NCI-H82 (cell line): Measurements from ENCODE around the gene GKN2.

Experiments used
- DNase-seq: peaks from one replicate; lab custom pipeline; 2025; lab: John Stamatoyannopoulos, UW

GKN2 gene, protein sequence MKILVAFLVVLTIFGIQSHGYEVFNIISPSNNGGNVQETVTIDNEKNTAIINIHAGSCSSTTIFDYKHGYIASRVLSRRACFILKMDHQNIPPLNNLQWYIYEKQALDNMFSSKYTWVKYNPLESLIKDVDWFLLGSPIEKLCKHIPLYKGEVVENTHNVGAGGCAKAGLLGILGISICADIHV

DNA sequence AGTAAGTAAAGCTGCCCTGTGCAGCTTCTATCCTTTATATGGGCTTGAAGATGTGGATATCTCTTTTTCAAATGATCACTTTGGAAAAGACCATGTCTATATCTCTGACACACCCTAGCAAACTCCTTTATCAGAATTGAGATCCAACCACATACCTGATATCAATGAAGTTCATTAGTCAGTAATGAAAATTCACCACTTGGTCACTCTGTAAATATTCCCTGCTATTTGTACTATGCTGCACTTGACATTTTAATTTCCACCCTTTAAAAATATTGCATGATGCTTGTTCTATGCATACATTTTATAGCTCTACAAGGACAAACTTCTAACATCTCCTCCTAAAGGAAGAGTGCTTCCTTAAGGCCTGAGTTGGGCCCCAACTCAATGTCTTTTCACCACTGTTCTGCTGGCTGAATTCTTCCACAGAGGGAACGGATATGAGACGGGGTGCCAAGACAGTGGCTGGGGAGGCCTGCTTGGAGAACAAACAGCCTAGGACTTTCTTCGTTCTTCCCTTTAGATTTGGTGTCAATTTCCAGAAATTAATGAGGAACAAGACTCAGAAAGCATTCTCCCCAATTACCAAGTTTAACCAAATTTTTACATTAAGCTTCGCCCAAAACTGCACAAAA is at the start of gene GKN2:
TSS of gene GKN2 (minus strand) at position 7 of the 635 bp plus-strand sequence. CDS start 32 bp downstream, outside the sequence.
- DNase-seq: no peak

DNA sequence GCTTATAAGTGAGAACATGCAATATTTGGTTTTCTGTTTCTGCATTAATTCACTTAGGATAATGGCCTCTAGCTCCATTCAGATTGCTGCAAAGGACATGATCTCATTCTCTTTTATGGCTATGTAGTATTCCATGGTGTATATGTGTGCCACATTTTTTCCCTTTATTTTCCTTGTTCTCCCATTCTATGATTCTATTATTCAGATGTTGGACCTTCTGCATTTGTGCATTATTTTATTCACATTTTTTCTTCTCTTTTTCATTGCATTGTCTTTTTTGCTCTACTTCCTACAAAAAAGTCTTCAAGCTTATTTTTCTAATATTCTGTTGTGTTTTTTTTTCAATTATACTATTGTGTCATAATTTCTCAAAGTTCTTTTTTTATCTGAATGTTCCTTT is 49.2 kb upstream of the GKN2 start:
- no peak for DNase-seq

DNA sequence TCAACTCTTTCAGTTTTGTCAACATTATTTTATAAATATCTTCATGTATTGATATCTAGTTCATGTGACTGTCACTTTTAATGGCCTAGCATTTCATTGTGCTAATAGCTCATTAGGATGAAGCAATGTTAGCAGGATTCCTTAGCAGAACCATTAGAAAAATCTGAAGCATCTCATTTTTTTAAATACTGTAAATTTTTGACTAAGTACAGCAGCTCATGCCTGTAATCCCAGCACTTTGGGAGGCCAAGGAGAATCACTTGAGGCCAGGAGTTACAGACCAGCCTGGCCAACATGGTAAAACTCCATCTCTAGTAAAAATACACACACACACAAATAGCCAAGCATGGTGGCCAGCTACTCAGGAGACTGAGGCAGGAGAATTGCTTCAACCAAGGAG is 44.7 kb upstream of the GKN2 start:
- DNase-seq: no peak

DNA sequence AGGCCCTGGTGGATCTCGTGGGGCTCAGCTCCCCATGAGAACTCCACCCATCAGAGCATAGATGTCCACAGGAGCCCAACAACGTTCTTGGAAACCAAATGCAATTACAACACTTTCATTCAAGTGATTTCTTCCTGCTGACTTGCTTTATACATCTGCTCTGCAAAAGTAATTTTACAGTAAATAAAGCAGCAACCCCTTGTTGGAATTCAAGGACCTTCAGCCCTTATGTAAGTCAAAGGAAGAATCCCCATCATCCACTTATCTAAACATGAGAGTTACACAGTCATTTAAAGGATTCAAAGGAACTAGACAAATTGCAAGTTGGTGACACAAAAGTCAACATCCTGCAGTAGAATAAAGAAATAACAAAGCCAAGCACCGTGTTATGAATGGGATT is 43.2 kb upstream of the GKN2 start:
- no peak for DNase-seq

DNA sequence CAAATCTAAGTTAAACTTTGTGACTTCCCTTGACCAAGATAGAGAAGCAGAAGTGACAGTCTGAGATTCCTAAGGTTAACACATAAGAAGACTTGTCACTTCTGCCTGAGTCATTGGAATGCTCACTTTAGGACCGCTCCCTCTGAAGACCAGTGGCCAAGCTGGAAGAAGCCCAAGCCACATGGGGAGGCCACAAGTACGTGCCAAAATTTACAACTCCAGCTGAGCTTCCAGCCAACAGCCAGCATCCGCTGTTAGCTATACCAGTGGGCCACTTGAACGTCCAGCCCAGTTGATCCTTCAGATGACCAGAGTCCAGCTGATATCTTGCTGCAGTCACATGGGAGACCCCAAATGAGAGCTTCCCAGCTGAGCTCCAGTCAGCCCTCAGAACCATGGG is 42.2 kb upstream of the GKN2 start:
- DNase-seq: no peak

DNA sequence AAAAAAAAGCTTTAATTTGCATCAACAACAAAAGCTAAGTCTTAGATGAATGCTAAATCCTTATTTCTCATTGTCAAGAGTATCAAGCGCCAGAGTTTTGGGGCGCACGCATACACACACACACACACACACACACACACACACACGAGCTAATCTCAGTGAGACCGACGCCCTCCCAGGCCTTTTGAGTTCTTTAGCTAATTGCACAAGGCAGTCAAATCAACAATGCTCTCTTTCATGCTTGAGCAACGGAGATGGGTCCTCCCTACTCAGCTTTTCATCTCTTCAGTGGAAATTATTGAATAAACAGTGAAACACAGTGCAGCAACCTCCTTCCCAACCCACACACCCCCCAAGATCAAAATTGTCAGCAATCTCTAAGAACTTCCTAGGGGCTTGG is 41.0 kb upstream of the GKN2 start:
- DNase-seq: no peak

DNA sequence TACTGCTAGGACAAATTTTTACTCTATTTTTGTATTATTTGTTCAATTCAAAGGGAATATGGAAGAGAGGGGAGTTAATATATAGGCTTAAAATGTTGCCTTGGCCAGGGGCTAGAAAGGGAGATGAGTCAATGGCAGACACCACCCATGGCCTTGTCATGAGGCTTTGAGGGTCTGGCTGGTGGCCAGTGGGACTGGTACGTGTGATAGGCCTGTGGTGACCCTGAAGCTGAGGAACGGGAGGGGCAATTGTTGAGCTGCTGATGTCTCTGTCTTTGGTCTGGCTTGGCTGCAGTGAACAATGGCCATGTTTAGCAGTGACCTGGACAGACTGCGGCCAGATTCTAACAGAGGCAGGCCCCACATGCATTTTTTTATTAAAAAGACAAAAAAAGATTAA is 40.2 kb upstream of the GKN2 start:
- no peak for DNase-seq

DNA sequence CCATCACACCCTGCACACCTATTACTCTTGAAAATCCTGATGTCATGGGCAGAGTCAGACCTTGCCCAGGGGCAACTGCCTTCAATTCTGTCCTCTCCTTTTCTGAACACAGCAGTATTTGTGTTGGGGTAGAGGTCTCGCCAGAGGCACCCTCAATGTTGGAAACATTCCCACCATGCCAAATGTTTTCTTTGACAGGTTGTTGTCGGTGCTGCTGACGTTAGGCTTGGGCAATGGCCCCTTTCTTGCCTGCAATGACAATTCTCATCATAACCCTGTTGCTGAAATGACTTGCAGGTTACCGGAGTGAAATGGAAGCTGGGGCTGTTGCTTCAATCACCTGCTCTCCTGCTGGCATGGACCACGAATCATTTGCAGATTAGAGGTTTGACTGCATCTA is 39.6 kb upstream of the GKN2 start:
- DNase-seq: no peak

DNA sequence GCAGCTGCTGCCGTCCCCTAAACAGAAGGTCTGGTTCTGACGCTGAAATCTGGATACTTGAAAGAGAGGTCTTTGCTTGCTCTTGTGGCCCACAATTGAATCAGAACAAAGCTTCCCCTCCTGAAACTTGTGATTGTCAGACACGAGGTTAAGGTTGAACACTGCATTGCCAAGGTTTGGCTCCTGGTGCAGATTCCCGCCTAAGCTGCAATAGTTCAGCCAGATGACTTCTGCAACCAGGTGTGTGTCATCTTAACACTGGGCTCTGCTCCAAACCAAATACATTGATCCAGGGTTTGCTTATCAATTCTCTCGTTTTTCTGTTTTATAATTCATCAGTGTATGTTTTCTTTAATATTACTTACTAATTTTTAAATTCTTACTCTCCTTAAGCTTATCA is 36.3 kb upstream of the GKN2 start:
- DNase-seq: no peak

DNA sequence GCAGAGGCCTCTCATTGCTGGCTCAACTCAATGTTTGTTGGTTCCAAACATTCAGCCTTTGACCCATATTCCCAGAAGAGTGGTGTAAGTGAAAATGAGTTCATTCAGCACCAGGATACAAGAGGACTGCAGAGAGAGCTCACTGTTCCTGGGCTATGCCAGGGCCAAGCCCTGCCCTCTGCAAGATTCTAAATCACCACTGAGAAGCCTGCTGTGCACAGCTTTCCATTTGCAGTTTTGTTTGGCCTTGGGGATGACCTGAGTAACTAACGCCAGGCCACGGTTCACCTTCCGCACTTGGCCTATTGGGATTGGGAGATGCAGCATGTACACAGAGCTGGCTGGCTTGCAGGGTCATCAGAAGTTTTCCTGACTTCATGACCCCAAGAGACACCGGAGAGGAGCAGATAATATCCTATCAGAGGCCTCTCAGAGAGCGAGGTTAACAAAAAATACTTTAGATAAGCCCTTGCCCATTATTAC is 34.4 kb upstream of the GKN2 start:
- no peak for DNase-seq

DNA sequence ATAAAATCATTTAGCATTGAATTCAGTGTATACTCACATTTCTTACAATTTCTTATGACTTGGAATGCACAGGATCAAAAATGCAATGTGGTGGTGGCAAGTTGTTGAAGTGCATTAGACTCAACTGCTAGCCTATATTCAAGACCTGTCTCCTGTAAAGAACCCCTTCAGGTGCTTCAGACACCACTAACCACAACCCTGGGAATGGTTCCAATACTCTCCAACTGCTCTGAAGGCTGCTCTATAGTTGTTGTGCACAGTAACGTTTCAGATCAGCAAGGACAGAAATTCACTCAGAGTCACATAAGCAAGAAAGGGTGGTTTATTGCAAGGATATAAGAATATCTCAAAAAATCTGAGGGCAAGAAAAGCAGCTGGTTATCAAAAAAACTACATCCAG is 28.3 kb upstream of the GKN2 start:
- DNase-seq: no peak

DNA sequence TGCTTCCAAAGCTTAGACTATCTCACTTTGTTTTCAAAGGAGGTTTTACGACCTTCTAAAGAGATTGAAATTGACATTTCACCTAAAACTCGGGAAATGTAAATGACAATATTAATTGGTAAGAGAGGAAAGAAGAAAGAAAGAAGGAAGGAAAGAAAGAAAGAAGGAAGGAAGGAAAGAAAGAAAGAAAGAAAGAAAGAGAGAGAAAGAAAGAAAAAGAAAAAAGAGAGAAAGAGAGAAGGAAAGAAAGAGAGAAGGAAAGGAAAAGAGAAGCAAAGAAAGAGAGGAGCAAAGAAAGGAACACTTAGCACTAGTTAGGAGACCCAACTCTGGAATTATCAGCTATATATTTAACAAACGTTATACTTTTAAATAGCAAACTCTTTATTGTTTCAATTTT is 25.4 kb upstream of the GKN2 start:
- no peak for DNase-seq

DNA sequence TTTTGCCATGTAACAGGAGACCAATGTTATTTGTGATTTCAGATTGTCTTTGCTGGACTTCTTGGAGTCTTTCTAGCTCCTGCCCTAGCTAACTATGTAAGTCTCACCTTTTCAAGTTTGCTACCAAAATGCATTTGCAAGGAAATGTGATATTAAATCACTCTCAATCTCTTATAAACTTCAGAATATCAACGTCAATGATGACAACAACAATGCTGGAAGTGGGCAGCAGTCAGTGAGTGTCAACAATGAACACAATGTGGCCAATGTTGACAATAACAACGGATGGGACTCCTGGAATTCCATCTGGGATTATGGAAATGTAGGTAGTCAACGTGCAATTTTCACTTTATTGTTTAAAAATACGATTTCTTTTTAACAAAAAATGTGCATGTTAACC is 24.8 kb upstream of the GKN2 start:
- DNase-seq: no peak

DNA sequence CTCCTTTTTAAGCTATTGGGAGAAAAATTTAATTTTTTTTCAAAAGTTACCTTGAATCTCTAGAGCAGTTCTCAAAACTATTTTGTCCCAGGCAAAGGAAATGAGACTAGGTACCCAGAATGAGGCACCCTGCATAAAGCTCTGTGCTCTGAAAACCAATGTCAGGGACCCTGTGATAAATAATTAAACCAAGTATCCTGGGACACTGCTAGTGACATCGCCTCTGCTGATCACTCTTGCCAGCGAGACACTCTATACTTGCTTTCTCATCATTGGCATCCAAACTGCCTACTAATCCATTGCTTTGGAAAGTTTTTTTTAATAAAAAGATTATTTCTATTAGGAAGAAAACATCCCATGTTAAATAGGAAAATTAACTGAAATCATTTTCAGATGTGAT is 23.2 kb upstream of the GKN2 start:
- no peak for DNase-seq

DNA sequence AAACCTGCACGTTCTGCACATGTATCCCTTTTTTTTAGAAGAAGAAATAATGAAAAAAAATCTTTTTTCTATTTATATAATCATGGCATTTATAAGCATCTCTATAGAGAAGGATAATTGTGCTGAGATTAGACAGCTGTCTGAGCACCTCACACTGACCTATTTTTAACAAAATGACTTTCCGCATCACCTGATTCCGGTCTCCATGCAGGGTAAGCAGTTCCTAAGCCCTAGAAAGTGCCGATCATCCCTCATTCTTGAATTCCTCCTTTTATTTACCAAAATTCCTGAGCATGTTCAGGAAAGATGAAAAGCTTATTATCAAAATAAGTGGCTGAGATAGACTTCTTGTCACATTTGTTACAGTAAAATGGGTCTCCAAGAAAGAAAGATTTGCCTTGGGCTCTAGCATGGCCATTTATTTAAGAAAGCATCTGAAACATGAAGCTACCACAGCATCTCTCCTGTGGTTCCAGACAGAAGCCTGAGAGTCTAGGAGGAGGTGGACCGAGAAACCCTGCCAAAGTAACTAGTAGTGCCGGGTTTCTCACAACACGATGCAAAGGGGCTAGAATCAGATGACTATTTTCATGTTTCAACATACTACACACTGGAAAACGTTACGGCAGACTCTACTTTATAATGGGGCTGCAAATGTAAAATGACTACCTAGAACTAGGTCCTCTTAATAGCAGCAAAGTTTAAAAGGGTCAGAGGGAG is 22.4 kb upstream of the GKN2 start:
- DNase-seq: no peak

DNA sequence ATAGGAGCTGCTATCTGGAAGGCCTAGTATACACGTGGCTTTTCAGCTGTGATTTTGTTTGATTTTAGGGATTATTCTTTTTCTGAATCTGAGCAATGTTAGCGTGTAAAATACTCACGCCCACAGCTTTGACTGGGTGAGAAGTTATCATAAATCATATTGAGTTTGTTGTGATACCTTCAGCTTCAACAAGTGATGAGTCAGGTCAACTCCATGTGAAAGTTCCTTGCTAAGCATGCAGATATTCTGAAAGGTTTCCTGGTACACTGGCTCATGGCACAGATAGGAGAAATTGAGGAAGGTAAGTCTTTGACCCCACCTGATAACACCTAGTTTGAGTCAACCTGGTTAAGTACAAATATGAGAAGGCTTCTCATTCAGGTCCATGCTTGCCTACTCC is 21.6 kb upstream of the GKN2 start, which contains the start of gene GKN1:
TSS of gene GKN1 (plus strand) at position 386 of the 400 bp plus-strand sequence. CDS start 42 bp downstream, outside the sequence.
- no peak for DNase-seq

DNA sequence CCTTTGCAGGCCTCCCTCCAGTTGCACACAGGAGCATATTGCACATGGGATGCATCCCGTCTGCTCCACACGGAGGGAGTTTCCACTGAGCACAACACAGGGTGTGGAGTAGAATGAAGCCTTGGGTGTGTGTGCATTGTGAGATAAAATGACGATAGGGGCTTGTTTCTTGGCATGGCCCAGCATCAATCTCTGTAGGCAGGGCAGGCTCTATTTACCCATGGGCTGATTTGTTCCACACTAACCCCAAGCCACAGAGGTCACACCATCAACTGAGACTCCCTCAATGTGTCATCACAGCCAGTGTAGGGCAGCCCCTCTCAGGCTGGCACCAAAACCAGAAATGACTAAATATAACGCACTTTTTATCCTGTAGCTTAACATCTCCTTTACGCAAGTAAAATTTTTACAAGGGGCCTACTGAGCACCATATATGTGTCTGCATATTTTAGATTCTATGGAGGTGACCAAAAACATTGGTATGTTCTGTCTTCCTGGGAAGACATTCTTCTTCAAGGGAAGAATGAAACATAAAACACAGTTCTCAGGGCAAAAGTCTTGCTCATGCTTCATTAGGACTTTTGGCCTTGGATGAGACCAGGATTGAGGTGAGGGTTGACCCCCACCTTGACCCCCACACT is 19.0 kb upstream of the GKN2 start:
- DNase-seq: no peak

DNA sequence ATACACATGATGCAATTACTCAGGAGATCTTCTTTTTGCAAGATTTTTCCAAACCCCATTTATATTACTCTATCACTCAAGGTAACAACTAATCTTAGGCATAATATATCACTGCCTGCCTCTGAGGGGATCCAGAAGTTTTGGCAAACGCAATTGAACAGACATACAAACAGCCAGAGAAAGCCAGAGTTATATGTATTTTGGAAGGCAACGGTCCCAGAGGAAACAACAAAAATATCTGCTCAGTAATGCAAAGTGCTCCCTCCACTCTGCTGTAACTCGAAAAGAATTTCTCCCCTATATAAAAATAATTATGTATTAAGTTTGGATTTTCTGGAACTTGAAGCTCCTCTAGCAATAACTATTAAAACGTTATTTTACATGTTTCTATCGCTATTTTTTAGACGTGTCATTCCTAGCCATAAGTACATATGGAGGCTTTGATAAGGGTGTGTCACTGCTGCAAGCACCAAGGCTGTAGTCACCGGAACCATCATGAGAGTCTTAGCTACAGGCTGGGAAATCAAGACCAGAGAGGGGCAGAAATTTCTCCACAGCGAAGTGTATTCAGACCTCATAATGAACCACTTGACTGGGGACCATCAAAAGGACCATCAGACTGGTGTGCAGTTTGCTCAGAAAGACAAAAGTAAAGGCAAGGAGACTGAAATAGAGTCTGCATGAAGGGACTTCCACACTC is 18.0 kb upstream of the GKN2 start:
- no peak for DNase-seq

DNA sequence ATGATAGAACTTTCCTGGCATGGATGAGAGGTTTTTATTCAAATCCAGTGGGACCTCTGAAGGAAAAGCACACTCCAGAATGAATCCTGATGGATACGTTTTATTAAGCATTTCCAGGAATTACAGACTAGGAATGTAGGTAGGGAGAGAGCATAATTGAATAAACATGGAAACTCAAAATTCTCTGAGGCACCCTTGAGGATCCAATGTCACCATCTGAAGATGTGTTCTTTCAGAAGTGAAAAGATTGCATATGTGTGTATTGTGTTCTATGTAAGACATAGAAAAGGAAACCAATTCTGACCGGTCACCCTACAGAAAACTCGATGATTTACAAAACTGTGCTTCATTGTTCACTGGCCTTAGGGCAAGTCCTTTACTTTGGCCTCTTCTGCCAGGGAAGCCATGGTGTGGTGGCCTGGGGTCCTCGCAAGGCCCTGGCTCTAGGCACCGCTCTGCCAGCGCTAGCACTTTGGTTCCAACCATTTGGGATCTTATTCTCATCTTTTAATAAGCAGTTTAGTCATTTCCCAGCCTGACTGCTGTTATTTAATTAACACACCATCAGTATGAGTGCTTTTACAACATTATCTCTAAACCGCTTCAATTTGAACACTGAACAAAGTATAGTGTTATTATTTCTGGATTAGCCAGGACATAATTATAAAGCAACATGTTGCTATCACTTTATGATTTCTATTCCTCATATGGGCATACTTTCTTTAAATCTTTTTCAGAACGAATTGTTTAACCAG is 17.2 kb upstream of the GKN2 start:
- DNase-seq: no peak

DNA sequence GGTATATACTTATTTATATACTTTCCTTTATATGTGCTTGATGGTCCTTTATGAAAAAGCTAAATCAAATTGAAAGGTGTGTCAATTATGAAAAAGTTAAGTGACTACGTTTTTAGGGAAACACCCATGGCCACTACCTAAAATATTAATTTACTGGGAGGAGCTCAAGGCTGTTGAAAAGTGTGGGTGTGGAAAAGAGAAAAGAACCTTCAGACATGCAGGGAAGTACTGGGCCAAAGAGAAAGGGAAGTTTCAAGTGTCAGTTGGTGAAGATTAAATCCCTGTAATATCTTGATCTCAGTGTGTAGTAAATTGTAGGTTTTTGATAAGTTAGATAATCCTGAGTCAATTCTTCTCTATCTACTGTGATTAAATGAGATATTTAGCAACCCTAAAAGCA is 15.5 kb upstream of the GKN2 start:
- DNase-seq: no peak

DNA sequence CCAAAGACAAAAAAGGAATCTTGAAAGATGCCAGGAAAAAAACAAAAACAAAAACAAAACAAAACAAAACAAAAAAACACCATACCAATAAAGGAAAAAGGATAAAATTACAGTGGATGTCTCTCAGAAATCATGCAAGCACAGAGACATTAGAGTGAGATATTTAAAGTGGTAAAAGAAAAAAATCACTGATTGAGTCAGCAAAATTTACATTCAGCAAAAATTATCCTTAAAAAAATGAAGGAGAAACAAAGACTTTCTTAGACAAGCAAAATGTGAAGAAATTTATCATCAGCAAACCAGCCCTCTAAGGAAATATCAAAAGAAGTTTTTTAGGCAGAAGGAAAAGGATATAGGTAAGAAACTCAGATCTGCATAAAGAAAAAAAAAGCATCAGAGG is 11.6 kb upstream of the GKN2 start:
- DNase-seq: no peak

DNA sequence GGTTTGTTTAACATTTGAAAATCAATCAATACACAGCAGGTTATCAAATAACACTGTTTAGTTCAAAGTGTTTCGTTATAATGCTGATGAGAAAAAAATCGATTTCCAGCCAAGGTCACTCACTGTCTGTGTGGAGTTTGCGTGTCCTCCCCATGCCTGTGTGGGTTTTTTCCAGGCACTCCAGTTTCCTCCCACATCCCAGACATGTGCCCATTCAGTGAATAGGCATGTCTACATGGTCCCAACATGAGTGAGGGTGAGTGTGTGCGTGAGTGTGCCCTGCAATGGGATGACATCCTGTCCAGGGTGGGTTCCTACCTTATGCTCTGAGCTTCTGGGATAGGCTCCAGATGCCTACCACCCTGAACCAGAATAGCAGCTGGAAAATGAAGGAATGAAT is 8.7 kb upstream of the GKN2 start:
- DNase-seq: no peak
